ENCODE results near the gene CELA3A.
A peak's percentile ranks its signal among the peaks of the same experiment; 100 is the strongest.

Gene CELA3A

GRCh38 chr1:22052115-22053016 lies 50.9 kb downstream of the CELA3A start, which contains the start of gene CDC42:
TSS of gene CDC42 (plus strand) at chr1:22052709. CDS start at chr1:22078479, 25,770 bp downstream.
- peak; percentile 97 for DNase-seq

GRCh38 chr1:22053017-22053860 lies 51.8 kb downstream of the CELA3A start:
- peak; percentile 33 for DNase-seq

DNA sequence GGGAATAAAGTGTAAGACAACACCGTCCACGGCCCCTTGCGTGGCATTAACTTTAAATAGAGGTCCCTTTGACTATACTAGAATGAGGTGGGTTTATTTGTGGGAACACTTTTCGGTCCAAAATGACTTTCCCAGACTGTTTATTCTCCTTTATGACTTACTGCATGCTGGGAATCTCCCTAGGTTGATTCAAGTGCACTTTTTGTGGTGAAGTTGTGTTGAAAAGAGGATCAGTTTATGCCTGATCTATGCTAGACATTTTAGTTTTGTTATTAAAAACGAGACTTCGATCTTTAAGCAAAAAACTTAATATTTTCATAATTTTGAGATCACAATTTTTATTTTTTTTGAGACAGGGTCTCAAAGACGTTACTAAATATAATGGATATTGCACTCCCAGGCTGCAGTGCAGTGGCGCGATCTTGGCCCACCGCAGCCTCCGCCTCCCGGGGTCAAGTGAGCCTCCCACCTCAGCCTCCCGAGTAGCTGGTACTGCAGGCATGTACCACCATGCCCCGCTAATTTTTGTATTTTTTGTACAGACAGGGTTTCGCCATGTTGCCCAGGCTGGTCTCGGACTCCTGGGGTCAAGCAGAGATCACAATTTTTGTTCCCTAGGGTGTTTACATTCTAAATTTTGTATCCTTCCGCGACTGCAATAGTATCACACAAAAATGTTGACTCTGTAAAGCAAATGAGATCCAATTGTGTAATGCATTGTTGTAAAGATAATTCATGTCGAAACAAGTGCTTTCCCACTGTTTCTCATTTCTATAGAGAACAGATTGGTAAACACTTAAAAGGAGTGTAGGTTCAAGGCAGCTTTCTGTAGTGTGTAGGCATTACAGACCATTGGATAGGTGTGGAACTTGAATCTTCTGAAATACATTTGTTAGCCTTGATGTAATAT lies 52.7 kb downstream of the CELA3A start:
- no peak for DNase-seq

DNA sequence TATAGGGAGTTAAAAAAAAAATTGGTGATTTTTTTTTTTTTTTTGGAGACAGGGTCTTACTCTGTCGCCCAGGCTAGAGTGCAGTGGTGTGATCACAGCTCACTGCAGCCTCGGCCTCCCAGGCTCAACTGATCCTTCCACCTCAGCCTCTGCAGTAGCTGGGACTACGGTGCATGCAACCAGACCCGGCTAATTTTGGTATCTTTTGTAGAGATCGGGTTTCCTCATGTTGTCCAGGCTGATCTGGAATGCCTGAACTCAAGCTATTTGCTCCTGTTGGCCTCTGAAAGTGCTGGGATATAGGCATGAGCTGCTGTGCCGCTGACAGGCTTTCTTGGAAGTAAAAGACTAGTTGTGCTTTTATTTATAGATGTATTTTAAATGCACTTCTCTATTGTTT lies 54.0 kb downstream of the CELA3A start:
- no peak for DNase-seq

- DNase-seq = no peak
Observed at GRCh38 chr1:22056043-22056442, 54.6 kb downstream of the CELA3A start.

DNA sequence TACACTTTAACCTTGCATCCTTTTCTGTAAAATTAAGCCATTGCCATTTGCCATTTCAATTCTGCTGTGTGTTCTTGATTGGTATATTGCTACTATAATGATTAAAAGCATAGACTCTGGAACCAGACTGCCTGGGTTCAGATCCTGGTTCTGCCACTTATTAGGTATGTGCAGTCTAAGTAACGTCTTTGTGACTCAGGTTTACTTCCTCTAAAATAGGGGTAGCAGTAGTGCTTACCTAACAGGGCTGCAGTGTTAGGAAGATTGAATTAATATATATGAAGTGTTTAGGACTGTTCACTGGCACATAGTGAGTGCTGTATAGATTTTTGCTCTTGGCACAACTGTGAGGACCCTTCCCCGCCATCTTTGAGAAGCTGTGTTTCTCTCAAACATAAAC lies 55.5 kb downstream of the CELA3A start:
- DNase-seq = no peak

DNA sequence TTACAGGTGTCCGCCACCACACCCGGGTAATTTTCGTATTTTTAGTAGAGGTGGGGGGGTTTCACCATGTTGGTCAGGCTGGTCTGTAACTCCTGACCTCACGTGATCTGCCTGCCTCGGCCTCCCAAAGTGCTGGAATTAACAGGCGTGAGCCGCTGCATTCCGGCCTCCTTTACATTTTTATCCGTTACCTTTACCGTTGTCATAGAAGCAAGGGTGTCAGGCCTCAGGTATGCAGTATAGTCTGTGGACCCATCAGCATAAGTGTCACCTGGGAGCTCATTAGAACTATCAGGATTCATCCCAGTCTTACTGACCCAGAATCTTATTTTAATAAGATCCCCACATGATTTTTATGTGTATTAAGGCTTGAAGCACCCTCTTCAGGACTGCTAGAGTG lies 56.4 kb downstream of the CELA3A start:
- DNase-seq = no peak
